Measurements from ENCODE around the gene ATG16L1.

- TF ChIP-seq CTCF (conservative IDR thresholded peaks at IDR 0.05 in 1 of 2, IDR thresholded peaks at IDR 0.05 in 1 of 2; ENCODE audit: low read depth in 1 of 2, low read length in 2 of 2) (no peak), EZH2 (IDR thresholded peaks at IDR 0.05; ENCODE audit: low read length, missing control alignments) (no peak)
Measured at GRCh38 chr2:233202531-233202944, 48.9 kb upstream of the ATG16L1 start.

Measured in fibroblast of lung (primary cell).